A673 (cell line): ENCODE results near the gene UPK3A.

Experiments used
- EZH2 ChIP-seq: fragments of 200-600 bp; sonication (generic); IDR thresholded peaks from 2 replicates; pipeline ENCODE4 v1.6.1; 2017; ENCODE audit warnings: borderline replicate concordance, low read depth, mild to moderate bottlenecking, mixed read lengths, antibody characterized with exemption, low read length; ENCODE audit not compliant: poor library complexity, severe bottlenecking
- TF ChIP-seq, protein P1 (sequence below): fragments of 300-800, 200-600 bp; sonication (generic); conservative IDR thresholded peaks from 2 replicates; pipeline ENCODE4 v1.5.1; 2017; ENCODE audit warnings: low read depth, mild to moderate bottlenecking, antibody characterized with exemption, low read length, moderate library complexity, mixed read lengths

DNA sequence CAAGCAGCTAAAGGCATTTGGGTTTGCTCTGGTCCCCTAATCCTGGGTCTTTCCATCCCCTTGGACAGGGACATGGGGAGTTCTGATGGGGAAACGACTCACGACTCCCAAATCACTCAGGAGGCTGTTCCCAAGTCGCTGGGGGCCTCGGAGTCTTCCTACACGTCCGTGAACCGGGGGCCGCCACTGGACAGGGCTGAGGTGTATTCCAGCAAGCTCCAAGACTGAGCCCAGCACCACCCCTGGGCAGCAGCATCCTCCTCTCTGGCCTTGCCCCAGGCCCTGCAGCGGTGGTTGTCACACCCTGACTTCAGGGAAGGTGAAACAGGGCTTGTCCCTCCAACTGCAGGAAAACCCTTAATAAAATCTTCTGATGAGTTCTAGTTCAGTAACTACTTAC is 10.7 kb downstream of the UPK3A start:
- TF ChIP-seq, protein P1, sequence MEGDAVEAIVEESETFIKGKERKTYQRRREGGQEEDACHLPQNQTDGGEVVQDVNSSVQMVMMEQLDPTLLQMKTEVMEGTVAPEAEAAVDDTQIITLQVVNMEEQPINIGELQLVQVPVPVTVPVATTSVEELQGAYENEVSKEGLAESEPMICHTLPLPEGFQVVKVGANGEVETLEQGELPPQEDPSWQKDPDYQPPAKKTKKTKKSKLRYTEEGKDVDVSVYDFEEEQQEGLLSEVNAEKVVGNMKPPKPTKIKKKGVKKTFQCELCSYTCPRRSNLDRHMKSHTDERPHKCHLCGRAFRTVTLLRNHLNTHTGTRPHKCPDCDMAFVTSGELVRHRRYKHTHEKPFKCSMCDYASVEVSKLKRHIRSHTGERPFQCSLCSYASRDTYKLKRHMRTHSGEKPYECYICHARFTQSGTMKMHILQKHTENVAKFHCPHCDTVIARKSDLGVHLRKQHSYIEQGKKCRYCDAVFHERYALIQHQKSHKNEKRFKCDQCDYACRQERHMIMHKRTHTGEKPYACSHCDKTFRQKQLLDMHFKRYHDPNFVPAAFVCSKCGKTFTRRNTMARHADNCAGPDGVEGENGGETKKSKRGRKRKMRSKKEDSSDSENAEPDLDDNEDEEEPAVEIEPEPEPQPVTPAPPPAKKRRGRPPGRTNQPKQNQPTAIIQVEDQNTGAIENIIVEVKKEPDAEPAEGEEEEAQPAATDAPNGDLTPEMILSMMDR, result no peak
- no peak for TF ChIP-seq EZH2
